Muscle layer of colon (tissue), 2 donors: ENCODE data around the gene POR.

Experiments
- H3K27ac ChIP-seq: one replicate; pipeline ENCODE4 v1.7.0; 2013; ENCODE audit warnings: low read depth, mild to moderate bottlenecking, low read length, moderate library complexity
- H3K27me3 ChIP-seq, 2 donors: one replicate each; pipeline ENCODE4 v1.7.0; 2013; ENCODE audit warnings: low read length in 2 of 2, mild to moderate bottlenecking in 2 of 2; ENCODE audit not compliant: insufficient read depth in 2 of 2, control insufficient read depth in 1 of 2
- H3K36me3 ChIP-seq: one replicate; pipeline ENCODE4 v1.7.0; 2013; ENCODE audit warnings: mild to moderate bottlenecking, low read length; ENCODE audit not compliant: insufficient read depth
- H3K4me1 ChIP-seq: one replicate; pipeline ENCODE4 v1.7.0; 2013; ENCODE audit warnings: mild to moderate bottlenecking, low read length; ENCODE audit not compliant: insufficient read depth
- H3K4me3 ChIP-seq, 2 donors: one replicate each; pipeline ENCODE4 v1.7.0; 2013; ENCODE audit warnings: low read length in 2 of 2, low read depth in 1 of 2, mild to moderate bottlenecking in 1 of 2, moderate library complexity in 1 of 2
- H3K9ac ChIP-seq: one replicate; pipeline ENCODE4 v1.7.0; 2013; ENCODE audit warnings: low read length
- H3K9me3 ChIP-seq: one replicate; pipeline ENCODE4 v1.7.0; 2013; ENCODE audit warnings: mild to moderate bottlenecking, low read length
- donor health status: abdominal sarcoma.
- donor health status: Adenocarcinoma of cecum.

POR gene

DNA sequence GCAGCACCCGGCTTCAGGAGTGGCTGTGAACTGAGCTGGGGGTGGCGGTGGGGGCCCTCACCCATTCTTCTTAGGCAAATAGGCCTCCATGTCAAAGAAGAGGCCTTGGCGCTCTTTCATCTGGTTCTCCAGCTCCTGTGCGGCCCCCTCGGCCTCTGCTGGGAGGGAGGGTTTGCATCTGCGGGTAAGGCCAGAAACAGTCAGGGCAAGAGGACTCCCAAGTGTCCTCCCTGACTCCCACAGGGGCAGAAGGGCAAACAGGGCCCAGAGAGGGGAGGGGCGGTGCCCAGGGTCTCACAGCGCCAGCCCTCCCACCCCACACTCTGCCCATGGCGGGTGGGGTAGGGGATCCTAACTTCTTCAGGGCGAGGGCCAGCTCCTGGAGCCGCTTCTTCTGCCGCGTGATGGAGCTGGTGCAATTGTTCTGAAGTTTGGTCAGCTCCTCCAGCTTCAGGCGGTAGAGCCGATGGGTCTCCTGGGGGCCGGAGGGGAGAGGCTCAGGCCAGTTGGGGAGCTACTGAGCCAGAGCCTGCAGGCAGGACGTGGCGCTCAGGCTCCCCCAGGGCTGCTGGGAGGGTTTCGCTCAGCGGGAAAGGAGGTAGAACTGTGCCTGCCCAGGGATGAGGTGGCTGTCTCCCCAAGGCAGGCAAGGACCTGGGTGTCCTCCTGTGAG lies 77.3 kb downstream of the POR start:
- Histone ChIP-seq H3K27ac (no peak overlapping the region), H3K36me3 (no peaks in the 10 kb centered on the region), H3K4me1 (peaks cover 18% of the 10 kb centered on the region), H3K27me3 (no peaks in the 10 kb centered on the region), H3K4me3 (no peak overlapping the region), H3K9ac (no peak overlapping the region), H3K9me3 (no peaks in the 10 kb centered on the region)

DNA sequence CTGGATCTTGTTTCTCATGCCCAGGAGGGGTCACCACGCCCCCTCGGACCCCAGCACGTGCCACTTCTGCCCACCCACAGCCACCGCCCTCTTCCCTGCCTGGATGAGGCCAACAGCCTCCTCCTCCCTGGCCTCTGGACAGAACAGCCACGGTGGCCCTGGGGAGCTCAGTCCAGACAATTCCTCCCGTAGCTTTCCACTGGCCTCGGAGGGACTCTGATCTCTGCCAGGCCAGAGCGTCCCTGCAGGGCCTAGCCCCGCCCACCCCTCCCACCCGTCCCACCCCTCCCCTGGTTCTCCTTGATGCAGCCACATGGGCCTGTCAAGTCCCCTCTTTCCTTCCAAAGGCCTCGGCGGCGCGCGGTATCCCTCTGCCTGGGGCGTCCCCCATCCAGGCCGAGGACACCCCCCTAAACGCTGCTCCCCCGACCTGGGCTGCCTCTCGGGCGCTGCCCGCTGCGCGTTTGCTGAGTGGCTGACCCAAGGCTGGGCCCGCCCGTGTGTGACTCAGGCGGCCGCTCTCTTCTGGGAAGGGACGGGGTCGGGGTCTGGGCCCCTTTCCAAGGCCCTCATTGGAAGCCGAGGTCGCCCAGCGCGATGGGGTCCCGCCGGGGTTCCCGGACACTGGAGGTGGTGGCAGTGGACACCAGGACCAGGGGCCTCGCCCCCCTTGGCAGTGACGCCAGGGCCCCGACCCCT lies 78.9 kb downstream of the POR start:
- Histone ChIP-seq H3K27me3 (no peaks in the 10 kb centered on the region), H3K9me3 (no peaks in the 10 kb centered on the region), H3K36me3 (no peaks in the 10 kb centered on the region), H3K27ac (peak overlapping the region; percentile 96), H3K9ac (peak overlapping the region; percentile 53), H3K4me1 (peaks cover 18% of the 10 kb centered on the region), H3K4me3 (peak overlapping the region; percentile 84 to 89)

DNA sequence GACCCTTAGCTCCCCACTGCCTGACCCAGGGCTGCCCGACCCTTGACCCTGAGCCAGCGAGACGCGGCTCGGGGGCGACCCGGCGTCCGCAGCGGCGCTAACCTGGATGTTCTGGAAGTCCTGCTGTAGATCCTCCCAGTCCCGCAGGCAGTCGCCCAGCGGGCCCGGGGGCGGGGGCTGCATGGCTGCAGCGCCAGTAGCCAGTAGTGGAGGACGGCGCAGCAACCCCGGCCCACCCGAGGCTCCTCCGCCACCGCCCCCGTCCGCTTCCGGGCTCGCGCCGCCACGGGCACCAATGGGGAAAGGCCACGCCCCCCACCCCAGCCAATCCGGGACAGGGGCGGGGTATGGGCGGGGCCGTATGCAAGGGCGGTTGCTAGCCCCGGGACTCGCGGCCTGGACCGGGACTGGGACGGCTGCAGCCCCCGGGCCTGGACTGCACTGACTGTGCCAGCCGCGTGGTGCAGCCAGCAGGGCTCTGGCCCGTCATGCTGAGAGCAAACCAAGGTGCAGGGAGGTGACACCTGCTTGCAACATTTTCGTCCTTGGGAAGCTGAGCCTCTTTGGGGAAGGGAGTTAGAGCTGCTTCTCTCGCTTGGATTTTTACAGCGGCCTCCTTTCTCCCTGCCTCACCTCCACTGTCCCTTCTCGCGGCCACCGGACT lies 79.6 kb downstream of the POR start, which contains the start of gene TMEM120A:
TSS of gene TMEM120A (minus strand) at position 208 of the 664 bp plus-strand sequence. CDS start at position 183, 25 bp downstream.
- Histone ChIP-seq H3K9ac (peak within 1 kb of the TSS; percentile 53), H3K4me1 (peaks cover 12% of the 10 kb centered on the region), H3K27ac (peak within 1 kb of the TSS; percentile 96), H3K27me3 (no peaks in the 10 kb centered on the region), H3K9me3 (no peaks in the 10 kb centered on the region), H3K4me3 (peak within 1 kb of the TSS; percentile 84 to 89), H3K36me3 (no peaks in the 10 kb centered on the region)

DNA sequence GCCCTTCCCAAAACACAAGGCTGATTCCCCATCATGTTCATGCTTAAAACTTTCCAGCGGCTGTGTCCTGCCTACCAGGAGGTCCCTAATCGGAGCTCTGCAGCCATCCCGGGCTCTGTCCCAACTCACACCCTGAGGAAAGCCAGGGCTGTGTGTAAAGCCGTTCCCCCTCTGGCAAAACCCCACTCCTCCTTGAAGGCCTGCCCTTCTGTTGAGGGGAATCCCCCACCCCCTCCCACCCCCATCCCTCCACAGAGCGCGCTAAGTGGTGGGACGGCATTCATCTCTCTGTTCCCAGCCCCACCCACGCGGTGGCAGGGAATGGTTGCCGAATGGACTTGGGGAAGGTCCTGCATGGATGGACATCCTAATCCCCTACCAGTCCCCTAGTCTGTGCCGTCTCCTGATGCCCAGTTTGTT lies 80.1 kb downstream of the POR start:
- peak overlapping the region; percentile 50 for H3K9ac ChIP-seq
- no peaks in the 10 kb centered on the region for H3K36me3 ChIP-seq
- no peaks in the 10 kb centered on the region for H3K9me3 ChIP-seq
- no peaks in the 10 kb centered on the region for H3K27me3 ChIP-seq
- peak overlapping the region; percentile 71 to 84 for H3K4me3 ChIP-seq
- H3K27ac ChIP-seq, result peak overlapping the region; percentile 96
- H3K4me1 ChIP-seq, result peaks cover 7% of the 10 kb centered on the region

DNA sequence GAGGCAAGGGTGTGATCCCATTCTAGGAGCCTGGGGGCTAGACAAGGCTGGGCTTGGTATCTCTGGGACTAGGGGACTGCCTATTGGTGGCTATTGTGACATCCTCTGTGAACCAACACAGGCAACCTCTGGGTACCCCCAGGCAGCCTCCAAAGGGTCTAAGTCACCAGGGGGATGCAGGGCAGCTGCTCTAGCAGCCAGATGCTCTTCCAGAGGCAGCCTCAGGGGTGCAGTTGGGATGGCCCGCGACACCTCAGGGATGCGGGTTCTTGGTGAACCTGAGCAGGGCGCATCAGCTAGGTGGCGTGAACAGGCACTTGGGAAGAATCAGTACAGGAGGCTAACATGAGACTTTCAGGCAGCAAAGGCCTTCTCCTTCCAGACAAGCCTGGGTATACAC lies 81.0 kb downstream of the POR start:
- Histone ChIP-seq H3K4me1 (peaks cover 7% of the 10 kb centered on the region), H3K27ac (no peak overlapping the region), H3K36me3 (no peaks in the 10 kb centered on the region), H3K9me3 (no peaks in the 10 kb centered on the region), H3K9ac (no peak overlapping the region), H3K27me3 (no peaks in the 10 kb centered on the region), H3K4me3 (no peak overlapping the region)

DNA sequence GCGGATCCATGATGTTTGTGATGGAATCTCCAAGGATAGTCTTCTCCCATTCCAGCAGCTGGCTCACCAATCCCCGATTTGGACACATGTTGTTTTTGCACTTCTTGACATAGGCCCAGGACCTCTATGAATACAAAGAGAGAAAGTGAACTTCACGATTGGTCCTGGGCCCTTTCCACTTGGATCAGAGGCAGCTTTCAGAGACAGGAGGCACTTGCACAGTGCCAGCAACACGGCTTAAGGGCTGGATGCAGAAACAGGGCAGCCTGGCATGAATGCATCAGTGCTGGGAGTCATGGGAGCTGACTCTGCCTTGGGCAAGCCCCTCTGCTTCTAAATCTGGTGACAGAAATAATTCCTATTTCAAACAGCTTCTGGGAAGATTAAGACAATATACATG lies 81.5 kb downstream of the POR start:
- H3K27ac ChIP-seq, result no peak overlapping the region
- peaks cover 7% of the 10 kb centered on the region for H3K4me1 ChIP-seq
- no peak overlapping the region for H3K4me3 ChIP-seq
- no peaks in the 10 kb centered on the region for H3K27me3 ChIP-seq
- no peak overlapping the region for H3K9ac ChIP-seq
- no peaks in the 10 kb centered on the region for H3K36me3 ChIP-seq
- H3K9me3 ChIP-seq, result no peaks in the 10 kb centered on the region

DNA sequence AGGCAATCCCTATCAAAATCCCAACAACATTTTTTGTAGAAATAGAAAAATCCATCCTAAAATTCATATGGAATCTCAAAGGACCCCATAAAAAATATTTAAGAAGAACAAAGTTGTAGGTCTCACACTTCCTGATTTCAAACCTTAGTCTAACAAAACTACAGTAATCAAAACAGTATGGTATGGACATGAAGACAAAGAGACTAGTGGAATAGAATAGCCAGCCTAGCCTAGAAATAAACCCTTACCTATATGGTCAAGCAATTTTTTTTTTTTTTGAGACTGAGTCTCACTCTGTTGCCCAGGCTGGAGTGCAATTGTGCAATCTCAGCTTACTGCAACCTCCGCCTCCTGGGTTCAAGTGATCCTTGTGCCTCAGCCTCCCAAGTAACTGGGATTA lies 83.1 kb downstream of the POR start:
- Histone ChIP-seq H3K9me3 (no peaks in the 10 kb centered on the region), H3K36me3 (peaks cover 2% of the 10 kb centered on the region), H3K4me3 (no peak overlapping the region), H3K9ac (no peak overlapping the region), H3K27ac (no peak overlapping the region), H3K27me3 (no peaks in the 10 kb centered on the region), H3K4me1 (peaks cover 6% of the 10 kb centered on the region)

DNA sequence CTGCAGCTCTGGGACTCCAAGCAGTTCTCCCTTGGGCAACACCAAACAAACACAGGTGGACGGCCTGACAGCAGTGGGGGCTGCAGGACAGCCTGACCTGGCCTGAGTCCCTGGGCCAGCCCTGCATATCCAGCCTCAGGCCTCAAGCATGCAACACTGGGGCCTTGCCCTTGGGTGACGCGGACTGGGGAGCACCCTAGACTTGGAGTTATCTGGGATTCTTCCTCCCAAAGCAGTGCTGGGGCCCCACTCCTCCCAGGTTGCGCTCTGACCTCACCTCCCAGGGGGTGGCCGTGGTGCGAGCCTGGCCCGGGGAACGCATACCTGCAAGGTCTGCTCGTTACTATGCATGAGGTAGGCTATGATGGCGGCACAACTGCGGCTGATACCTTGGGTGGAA lies 85.6 kb downstream of the POR start:
- Histone ChIP-seq H3K36me3 (peaks cover 11% of the 10 kb centered on the region), H3K4me3 (no peak overlapping the region), H3K27ac (no peak overlapping the region), H3K4me1 (no peaks in the 10 kb centered on the region), H3K9me3 (no peaks in the 10 kb centered on the region), H3K27me3 (no peaks in the 10 kb centered on the region), H3K9ac (no peak overlapping the region)

DNA sequence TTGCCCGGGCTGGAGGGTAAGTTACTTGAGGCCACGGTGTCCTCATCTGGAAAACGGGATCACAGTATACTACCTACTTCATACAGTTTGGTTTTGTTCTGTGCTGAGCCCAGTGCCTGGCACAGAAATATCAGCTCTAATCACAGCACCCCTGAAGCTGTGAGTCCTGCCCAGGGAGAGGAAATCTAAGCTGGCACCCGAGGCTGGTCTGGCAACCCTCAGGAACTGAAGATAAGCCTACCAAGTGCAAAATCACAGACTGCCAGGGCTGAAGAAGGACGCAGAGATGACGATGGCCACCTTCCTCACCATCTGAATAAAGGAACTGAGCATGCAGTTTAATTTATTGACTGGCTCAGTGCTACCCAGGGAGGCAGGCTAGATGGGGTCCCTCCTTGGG lies 87.2 kb downstream of the POR start:
- H3K4me1 ChIP-seq, result no peaks in the 10 kb centered on the region
- peaks cover 11% of the 10 kb centered on the region for H3K36me3 ChIP-seq
- no peak overlapping the region for H3K27ac ChIP-seq
- no peaks in the 10 kb centered on the region for H3K27me3 ChIP-seq
- no peak overlapping the region for H3K4me3 ChIP-seq
- H3K9ac ChIP-seq, result no peak overlapping the region
- H3K9me3 ChIP-seq, result no peaks in the 10 kb centered on the region

DNA sequence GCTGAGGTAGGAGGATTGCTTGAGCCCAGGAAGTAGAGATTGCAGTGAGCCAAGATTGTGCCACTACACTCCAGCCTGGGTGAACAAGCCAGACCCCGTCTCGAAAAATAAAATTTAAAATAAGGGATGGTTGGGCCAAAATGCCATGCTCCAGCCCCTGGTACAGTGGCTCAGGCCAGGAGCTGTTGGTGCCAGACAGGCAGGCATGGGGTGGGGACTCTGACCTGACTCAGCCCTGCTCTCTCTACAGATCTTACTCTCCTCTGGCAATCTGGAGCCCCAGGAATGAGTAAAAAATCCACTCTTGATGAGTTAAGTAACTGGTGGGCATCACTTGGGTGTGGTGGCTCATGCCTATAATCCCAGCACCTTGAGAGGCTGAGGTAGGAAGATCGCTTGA lies 87.9 kb downstream of the POR start:
- Histone ChIP-seq H3K9ac (no peak overlapping the region), H3K9me3 (no peaks in the 10 kb centered on the region), H3K36me3 (peaks cover 11% of the 10 kb centered on the region)

DNA sequence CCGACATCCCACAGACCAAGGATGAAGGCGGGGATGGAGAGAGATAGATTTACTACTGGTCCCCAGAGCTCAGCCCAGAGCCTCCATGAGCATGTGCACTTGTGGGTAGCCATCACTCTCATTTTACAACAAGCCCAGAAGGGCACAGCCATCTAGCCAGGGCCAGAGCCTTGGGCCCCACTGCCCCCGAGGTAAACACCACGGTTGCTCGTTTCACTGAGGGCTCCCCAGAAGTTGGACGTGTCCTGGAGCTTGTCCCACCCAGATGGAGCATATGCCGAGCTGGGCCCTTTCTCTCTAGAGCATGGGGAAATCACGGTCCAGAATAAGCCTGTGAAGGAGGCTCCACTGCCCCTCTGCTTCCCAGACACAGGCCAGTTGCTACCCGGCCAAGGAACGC lies 88.4 kb downstream of the POR start:
- H3K27me3 ChIP-seq, result no peaks in the 10 kb centered on the region
- H3K9me3 ChIP-seq, result no peaks in the 10 kb centered on the region
- H3K27ac ChIP-seq, result no peak overlapping the region
- H3K4me1 ChIP-seq, result no peaks in the 10 kb centered on the region
- peaks cover 11% of the 10 kb centered on the region for H3K36me3 ChIP-seq
- H3K9ac ChIP-seq, result no peak overlapping the region
- H3K4me3 ChIP-seq, result no peak overlapping the region

More for the DNA sequence above, 87.9 kb downstream of the POR start:
- H3K27me3 ChIP-seq, result no peaks in the 10 kb centered on the region
- no peak overlapping the region for H3K4me3 ChIP-seq
- no peak overlapping the region for H3K27ac ChIP-seq
- no peaks in the 10 kb centered on the region for H3K4me1 ChIP-seq
